ENCODE results near the gene RFT1.
A peak's percentile ranks its signal among the peaks of the same experiment; 100 is the strongest.

The RFT1 gene

DNA sequence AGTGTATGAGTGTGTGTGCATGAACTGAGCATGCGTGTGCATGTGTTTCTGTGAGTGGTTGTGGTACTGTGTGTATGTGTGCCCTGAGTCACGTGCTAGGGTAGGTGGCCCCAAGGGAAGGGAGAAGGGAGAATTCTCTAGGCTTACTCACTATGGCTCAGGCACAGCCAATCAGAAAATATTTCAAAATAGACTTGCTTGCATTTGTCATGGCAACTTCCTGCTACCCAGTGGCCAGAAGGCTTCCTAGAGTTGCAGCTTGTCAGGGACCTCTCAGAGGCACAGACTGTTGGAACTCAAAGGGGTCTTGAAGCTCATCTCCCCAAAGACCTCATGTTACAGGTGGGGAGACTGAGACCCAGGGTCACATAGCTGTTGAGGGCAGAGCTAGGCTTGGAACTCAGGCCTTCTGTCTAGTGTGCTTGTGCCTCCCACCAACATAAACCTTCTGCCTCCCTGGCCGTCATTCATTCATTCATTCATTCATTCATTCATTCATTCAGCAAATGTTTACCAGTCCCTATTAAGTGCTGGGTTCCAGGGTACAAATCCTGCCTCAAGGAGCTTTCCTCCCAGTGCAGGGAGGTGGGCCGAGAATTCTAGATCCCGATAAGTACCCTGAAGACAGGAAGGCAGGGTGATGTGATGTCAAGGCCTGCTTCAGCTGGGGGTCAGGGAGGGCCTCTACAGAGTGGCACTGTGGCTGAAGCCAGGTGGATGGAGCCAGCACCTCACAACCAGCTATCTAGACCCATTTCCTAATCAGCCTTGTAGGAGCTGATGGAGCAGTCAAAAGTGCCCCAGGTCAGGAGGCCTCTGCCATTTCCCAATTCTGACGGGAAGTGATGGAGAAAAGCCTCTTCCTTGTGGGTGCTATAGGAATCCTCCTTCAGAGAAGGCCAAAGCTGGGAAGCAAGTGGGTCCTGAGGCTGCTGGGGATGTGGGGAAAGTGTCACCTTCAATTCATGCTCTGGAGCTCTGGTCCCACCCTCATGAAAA, 10.9 kb upstream of the RFT1 start:
- H3K4me3 ChIP-seq (ENCODE audit: low read length), result no peak overlapping the region
- peak; percentile 68 for DNase-seq (ENCODE audit: low read depth)

GRCh38 chr3:53139906-53140846, 9.9 kb upstream of the RFT1 start:
- no peak overlapping the region for H3K4me3 ChIP-seq (ENCODE audit: low read length)
- no peak for DNase-seq (ENCODE audit: low read depth)
- TF ChIP-seq, protein P1, sequence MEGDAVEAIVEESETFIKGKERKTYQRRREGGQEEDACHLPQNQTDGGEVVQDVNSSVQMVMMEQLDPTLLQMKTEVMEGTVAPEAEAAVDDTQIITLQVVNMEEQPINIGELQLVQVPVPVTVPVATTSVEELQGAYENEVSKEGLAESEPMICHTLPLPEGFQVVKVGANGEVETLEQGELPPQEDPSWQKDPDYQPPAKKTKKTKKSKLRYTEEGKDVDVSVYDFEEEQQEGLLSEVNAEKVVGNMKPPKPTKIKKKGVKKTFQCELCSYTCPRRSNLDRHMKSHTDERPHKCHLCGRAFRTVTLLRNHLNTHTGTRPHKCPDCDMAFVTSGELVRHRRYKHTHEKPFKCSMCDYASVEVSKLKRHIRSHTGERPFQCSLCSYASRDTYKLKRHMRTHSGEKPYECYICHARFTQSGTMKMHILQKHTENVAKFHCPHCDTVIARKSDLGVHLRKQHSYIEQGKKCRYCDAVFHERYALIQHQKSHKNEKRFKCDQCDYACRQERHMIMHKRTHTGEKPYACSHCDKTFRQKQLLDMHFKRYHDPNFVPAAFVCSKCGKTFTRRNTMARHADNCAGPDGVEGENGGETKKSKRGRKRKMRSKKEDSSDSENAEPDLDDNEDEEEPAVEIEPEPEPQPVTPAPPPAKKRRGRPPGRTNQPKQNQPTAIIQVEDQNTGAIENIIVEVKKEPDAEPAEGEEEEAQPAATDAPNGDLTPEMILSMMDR (conservative IDR thresholded peaks at IDR 0.05; ENCODE audit: low read length), result no peak

More for the DNA sequence above, 10.9 kb upstream of the RFT1 start:
- TF ChIP-seq, protein P1 (conservative IDR thresholded peaks at IDR 0.05; ENCODE audit: low read length), result no peak

DNA sequence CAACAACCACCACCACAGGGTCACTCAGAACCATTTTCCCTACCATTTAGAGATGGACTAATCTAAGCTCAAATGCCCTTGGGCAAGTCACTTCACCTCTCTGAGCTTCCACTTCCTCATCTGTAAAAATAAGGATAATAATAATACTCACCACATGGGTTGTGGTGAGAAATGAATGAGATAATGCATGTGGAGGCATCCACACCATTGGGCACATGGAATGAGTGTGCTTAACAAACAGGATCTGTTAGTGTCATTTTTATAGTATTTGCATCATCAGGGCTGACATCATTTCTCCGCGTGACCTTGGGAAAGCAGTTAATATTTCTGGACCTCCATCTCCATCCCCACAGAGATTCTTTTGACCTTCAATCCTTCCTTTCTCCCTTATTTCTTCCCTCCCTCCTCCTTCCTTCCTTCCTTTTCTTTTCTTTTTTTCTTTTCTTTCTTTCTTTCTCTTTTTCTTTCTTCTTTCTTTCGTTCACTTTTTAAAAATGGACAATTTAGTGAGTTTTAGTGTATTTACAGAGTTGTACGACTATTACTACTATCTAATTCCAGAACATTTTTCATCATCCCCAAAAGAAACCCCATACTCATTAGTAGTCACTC, 7.7 kb upstream of the RFT1 start:
- H3K4me3 ChIP-seq (ENCODE audit: low read length), result no peak overlapping the region
- TF ChIP-seq, protein P1 (conservative IDR thresholded peaks at IDR 0.05; ENCODE audit: low read length), result no peak
- DNase-seq (ENCODE audit: low read depth), result peak; percentile 34

GRCh38 chr3:53137221-53137620, 7.0 kb upstream of the RFT1 start:
- no peak overlapping the region for H3K4me3 ChIP-seq (ENCODE audit: low read length)
- TF ChIP-seq, protein P1 (conservative IDR thresholded peaks at IDR 0.05; ENCODE audit: low read length), result no peak
- DNase-seq (ENCODE audit: low read depth), result no peak

- DNase-seq (ENCODE audit: low read depth), result peak; percentile 60
- no peak overlapping the region for H3K4me3 ChIP-seq (ENCODE audit: low read length)
- TF ChIP-seq, protein P1 (conservative IDR thresholded peaks at IDR 0.05; ENCODE audit: low read length), result peak; percentile 83
Observed at GRCh38 chr3:53134631-53135232, 4.5 kb upstream of the RFT1 start.

- no peak overlapping the region for H3K4me3 ChIP-seq (ENCODE audit: low read length)
- TF ChIP-seq, protein P1 (conservative IDR thresholded peaks at IDR 0.05; ENCODE audit: low read length), result no peak
- no peak for DNase-seq (ENCODE audit: low read depth)
Observed at GRCh38 chr3:53132347-53132746, 2.1 kb upstream of the RFT1 start.
